ENCODE measurements around the gene DDX10. TPM values are rescaled to one million over a fixed set of nuclear protein-coding genes. Genes with fewer than 3 reads are reported as not detected.

The DDX10 gene
- total RNA-seq, 1 experiment from 2014 or later: 48.3 TPM

- no peak overlapping the region for H3K9ac ChIP-seq (ENCODE audit: extremely low read depth, insufficient read length, low read length)
- H3K27ac ChIP-seq (ENCODE audit: insufficient read length, low read depth, low read length): no peak overlapping the region
These were observed 263.1 kb downstream of the DDX10 start for GRCh38 chr11:108927791-108928545.

More at GRCh38 chr11:108927791-108928545, 263.1 kb downstream of the DDX10 start:
- Histone ChIP-seq H3K4me1 (ENCODE audit: insufficient read depth, low read length) (no peaks in the 10 kb centered on the region), H3T11ph (ENCODE audit: low read length) (no peak overlapping the region), H3K79me1 (ENCODE audit: insufficient read depth, low read depth, low read length, poor library complexity, severe bottlenecking) (no peaks in the 10 kb centered on the region), H2BK12ac (ENCODE audit: insufficient read length, low read depth, low read length) (no peak overlapping the region), H2BK15ac (ENCODE audit: low read depth, low read length) (no peak overlapping the region), H2AFZ (ENCODE audit: low read length) (no peak overlapping the region), H2AK5ac (ENCODE audit: insufficient read length, low read length) (no peak overlapping the region), H3K79me2 (ENCODE audit: insufficient read depth, low read length) (no peaks in the 10 kb centered on the region), H3K56ac (ENCODE audit: insufficient read length, low read depth, low read length) (no peak overlapping the region), H3K14ac (ENCODE audit: insufficient read depth, low read length) (no peak overlapping the region), H2BK120ac (ENCODE audit: low read depth, low read length, poor library complexity, severe bottlenecking) (no peak overlapping the region), H4K5ac (ENCODE audit: insufficient read length, low read depth, low read length) (no peak overlapping the region), H2BK5ac (ENCODE audit: insufficient read length, low read length) (no peak overlapping the region), H3K23me2 (ENCODE audit: insufficient read length, low read depth, low read length, poor library complexity, severe bottlenecking) (no peaks in the 10 kb centered on the region), H3K4ac (ENCODE audit: low read depth, low read length) (no peak overlapping the region), H2BK20ac (ENCODE audit: low read depth, low read length, poor library complexity, severe bottlenecking) (no peak overlapping the region), H3K27me3 (ENCODE audit: insufficient read depth, low read length) (no peaks in the 10 kb centered on the region), H3K23ac (ENCODE audit: insufficient read length, low read depth, low read length) (no peak overlapping the region), H4K8ac (replicated peaks; ENCODE audit: insufficient read length, low read depth, low read length) (no peak overlapping the region), H4K20me1 (ENCODE audit: control insufficient read depth, insufficient read depth, insufficient read length) (no peaks in the 10 kb centered on the region), H3K18ac (ENCODE audit: insufficient read length, low read depth, low read length) (no peak overlapping the region), H3K9me3 (ENCODE audit: control insufficient read depth, low read depth, low read length) (no peaks in the 10 kb centered on the region), H3K4me2 (ENCODE audit: insufficient read depth, insufficient read length, low read length) (no peak overlapping the region), H4K91ac (ENCODE audit: insufficient read length, low read depth, low read length) (no peak overlapping the region)
- DNase-seq: no peak
- Mint-ChIP-seq H3K9me3 (no peaks in the 10 kb centered on the region), H3K4me1 (peaks cover 10 to 15% of the 10 kb centered on the region in 2 experiments), H3K36me3 (ENCODE audit: insufficient read depth in 1 of 3, low read depth in 3 of 3) (no peaks in the 10 kb centered on the region), H3K27me3 (ENCODE audit: low read depth) (no peaks in the 10 kb centered on the region), H3K27ac (no peak overlapping the region; a peak in 1 of 7 replicates), H3K4me3 (no peak overlapping the region)
- WGBS (ENCODE audit: extremely low coverage, insufficient read length, low lambda C conversion rate): no CpG with 5 or more reads among the region's 7 CpGs
- TF ChIP-seq CTCF (conservative IDR thresholded peaks at IDR 0.05): no peak
